ENCODE data around the gene PIGK.

Gene PIGK

DNA sequence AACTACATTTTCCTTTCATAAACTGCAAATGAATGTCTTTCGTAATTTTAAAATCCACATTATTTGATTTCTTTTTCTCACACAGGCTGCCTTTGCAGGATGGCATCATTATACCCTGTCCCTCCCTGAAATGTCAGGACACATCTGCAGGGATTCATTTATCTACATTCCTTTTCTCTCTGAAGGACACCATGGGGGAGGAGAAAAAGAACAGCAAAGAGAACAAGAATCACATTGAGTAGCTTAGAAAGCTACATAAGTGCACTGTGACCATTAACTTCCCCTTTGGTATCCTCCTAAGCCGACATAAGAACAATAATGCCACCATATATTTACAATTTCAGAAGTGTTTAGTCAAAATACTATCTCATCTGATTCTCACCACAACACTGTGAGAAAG lies 129.5 kb downstream of the PIGK start:
- no peak for ATAC-seq
- Mint-ChIP-seq H3K27me3 (no peaks in the 10 kb centered on the region), H3K4me1 (no peaks in the 10 kb centered on the region), H3K4me3 (no peak overlapping the region), H3K27ac (no peak overlapping the region), H3K9me3 (peaks cover 0 to 4% of the 10 kb centered on the region in 2 donors)
- DNase-seq = no peak

DNA sequence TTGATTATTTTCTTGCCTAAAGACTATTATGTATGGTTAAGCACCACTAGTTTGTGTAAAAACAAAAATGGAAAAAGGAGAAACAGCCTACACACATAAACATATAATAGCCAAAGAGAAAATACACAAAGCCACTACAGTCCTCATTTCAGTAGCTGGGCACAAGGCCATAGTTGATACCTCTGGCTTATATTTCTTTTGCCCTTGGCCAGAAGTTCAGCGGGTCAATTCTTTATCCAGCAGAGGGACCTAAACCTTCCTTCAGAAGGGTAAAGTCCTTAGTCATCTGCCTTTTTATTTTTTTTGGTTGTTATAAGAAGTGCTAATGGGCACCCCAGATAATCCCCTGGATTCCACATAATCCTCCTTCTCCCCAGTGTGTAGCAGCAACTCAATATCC lies 134.1 kb downstream of the PIGK start:
- peaks cover 4% of the 10 kb centered on the region for H3K27me3 Mint-ChIP-seq
- no peak for ATAC-seq
- H3K9me3 Mint-ChIP-seq = peaks cover 0 to 4% of the 10 kb centered on the region in 2 donors
- H3K4me1 Mint-ChIP-seq = no peaks in the 10 kb centered on the region
- H3K4me3 Mint-ChIP-seq = no peak overlapping the region
- H3K27ac Mint-ChIP-seq = no peak overlapping the region
- no peak for DNase-seq

- no peak overlapping the region for H3K27ac Mint-ChIP-seq
- ATAC-seq = no peak
- no peak for DNase-seq
- peaks cover 0 to 4% of the 10 kb centered on the region in 2 donors for H3K9me3 Mint-ChIP-seq
- peaks cover 6% of the 10 kb centered on the region for H3K27me3 Mint-ChIP-seq
- no peaks in the 10 kb centered on the region for H3K4me1 Mint-ChIP-seq
- H3K4me3 Mint-ChIP-seq = no peak overlapping the region
Observed at GRCh38 chr1:77084457-77084856, 134.8 kb downstream of the PIGK start.

GRCh38 chr1:77081834-77082233 lies 137.4 kb downstream of the PIGK start:
- H3K27me3 Mint-ChIP-seq = peaks cover 6% of the 10 kb centered on the region
- H3K27ac Mint-ChIP-seq = no peak overlapping the region
- H3K4me3 Mint-ChIP-seq = no peak overlapping the region
- ATAC-seq (no peak), DNase-seq (no peak)
- H3K9me3 Mint-ChIP-seq = peaks cover 0 to 4% of the 10 kb centered on the region in 2 donors
- no peaks in the 10 kb centered on the region for H3K4me1 Mint-ChIP-seq

- no peaks in the 10 kb centered on the region for H3K9me3 Mint-ChIP-seq
- no peak overlapping the region for H3K4me3 Mint-ChIP-seq
- DNase-seq (no peak), ATAC-seq (no peak)
- no peak overlapping the region for H3K27ac Mint-ChIP-seq
- H3K27me3 Mint-ChIP-seq = peaks cover 6% of the 10 kb centered on the region
- no peaks in the 10 kb centered on the region for H3K4me1 Mint-ChIP-seq
Observed at GRCh38 chr1:77076759-77077158, 142.5 kb downstream of the PIGK start.

DNA sequence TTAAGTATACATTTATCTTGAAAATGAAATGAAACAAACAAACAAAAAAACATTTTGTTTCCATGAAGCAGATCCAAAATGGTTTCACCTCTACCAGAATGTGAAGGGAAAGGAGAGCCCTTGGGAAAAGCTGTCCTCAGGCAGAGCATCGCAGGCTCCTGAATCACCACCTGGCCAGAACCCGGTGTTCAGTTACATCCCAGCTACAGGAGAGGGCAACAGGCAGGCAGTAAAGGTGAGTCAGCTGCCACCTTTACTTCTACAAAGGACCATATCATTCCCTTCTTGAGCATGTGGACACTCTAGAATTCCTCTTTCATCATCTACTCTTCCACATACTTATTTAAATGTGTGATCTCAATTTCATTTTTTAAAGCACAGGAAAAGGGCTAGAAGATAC lies 151.2 kb downstream of the PIGK start:
- Mint-ChIP-seq H3K4me1 (no peaks in the 10 kb centered on the region), H3K27ac (no peak overlapping the region), H3K27me3 (no peaks in the 10 kb centered on the region), H3K4me3 (no peak overlapping the region), H3K9me3 (peaks cover 0 to 5% of the 10 kb centered on the region in 2 donors)
- ATAC-seq = no peak
- DNase-seq = no peak

- no peaks in the 10 kb centered on the region for H3K4me1 Mint-ChIP-seq
- H3K4me3 Mint-ChIP-seq = no peak overlapping the region
- DNase-seq (no peak), ATAC-seq (no peak)
- no peaks in the 10 kb centered on the region for H3K27me3 Mint-ChIP-seq
- no peak overlapping the region for H3K27ac Mint-ChIP-seq
- H3K9me3 Mint-ChIP-seq = peaks cover 0 to 10% of the 10 kb centered on the region in 2 donors
Observed at GRCh38 chr1:77065693-77066342, 153.4 kb downstream of the PIGK start.

DNA sequence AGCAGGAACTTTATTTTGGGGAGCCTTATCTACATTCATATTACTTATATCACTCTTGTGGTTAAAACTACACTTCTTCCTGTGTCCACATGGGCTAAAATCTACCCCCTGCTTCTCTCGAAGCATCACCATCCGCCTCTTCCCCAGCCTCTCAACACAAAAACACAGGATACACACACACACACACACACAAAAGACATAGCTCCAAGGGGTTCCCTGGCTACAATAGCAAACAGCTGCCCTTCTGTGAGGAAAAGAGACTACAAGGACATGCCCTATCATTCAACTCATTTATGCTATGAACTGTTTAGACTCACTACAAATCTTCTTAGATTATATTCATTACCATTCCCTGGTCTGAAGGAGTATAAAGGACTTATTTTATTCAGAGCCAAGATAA lies 155.0 kb downstream of the PIGK start:
- Mint-ChIP-seq H3K9me3 (peaks cover 0 to 10% of the 10 kb centered on the region in 2 donors), H3K4me1 (no peaks in the 10 kb centered on the region), H3K27ac (no peak overlapping the region), H3K27me3 (peaks cover 8% of the 10 kb centered on the region), H3K4me3 (no peak overlapping the region)
- no peak for DNase-seq
- no peak for ATAC-seq

DNA sequence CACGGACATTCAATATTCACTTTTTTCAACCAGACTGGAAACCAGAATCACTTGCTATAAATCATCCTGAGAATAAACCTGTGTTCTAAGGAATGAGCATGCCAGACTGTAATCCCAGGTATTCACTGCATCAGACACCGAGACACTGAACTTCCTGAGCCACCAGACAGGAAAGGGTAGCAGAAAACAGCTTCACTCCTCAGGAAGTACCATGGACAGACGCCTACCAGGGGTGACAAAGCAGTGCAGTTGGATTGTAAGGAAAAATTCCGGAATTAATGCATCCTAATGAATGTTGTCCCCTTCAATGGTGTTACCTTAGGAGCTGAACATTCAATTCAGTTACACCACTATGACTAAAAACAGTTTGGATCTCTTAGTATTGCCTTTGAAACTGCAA lies 156.1 kb downstream of the PIGK start:
- ATAC-seq (no peak), DNase-seq (no peak)
- H3K4me3 Mint-ChIP-seq = no peak overlapping the region
- no peaks in the 10 kb centered on the region for H3K4me1 Mint-ChIP-seq
- H3K27ac Mint-ChIP-seq = no peak overlapping the region
- peaks cover 8% of the 10 kb centered on the region for H3K27me3 Mint-ChIP-seq
- H3K9me3 Mint-ChIP-seq = peaks cover 0 to 10% of the 10 kb centered on the region in 2 donors

GRCh38 chr1:77061162-77061561 lies 158.1 kb downstream of the PIGK start:
- ATAC-seq (no peak), DNase-seq (no peak)
- no peak overlapping the region for H3K27ac Mint-ChIP-seq
- peaks cover 8% of the 10 kb centered on the region for H3K27me3 Mint-ChIP-seq
- no peak overlapping the region for H3K4me3 Mint-ChIP-seq
- peaks cover 0 to 5% of the 10 kb centered on the region in 2 donors for H3K9me3 Mint-ChIP-seq
- no peaks in the 10 kb centered on the region for H3K4me1 Mint-ChIP-seq

DNA sequence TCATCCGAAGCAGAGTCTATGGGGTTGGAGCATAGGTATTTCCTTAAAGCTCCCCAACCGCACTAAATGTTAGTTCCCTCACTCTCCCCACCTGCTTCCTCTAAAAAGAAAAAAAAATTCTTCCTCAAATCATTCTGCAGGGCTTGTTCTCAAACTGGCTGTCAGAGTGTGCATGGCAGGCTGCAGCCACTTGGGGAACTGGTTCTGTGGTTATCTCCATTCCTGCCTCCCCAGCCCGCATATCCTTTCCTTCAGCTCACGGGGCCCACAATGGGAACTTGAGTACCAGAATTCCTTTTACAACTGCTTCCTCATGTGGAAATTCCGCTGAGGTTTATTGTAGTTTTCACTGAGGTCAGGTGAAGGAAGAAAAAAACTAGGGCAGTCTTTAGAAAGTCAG lies 159.2 kb downstream of the PIGK start:
- Mint-ChIP-seq H3K9me3 (peaks cover 0 to 5% of the 10 kb centered on the region in 2 donors), H3K27ac (no peak overlapping the region), H3K4me3 (no peak overlapping the region), H3K27me3 (peaks cover 8% of the 10 kb centered on the region), H3K4me1 (no peaks in the 10 kb centered on the region)
- no peak for ATAC-seq
- DNase-seq = no peak

GRCh38 chr1:77057994-77058585 lies 161.1 kb downstream of the PIGK start:
- DNase-seq (no peak), ATAC-seq (no peak)
- peaks cover 8% of the 10 kb centered on the region for H3K27me3 Mint-ChIP-seq
- H3K4me1 Mint-ChIP-seq = no peaks in the 10 kb centered on the region
- peaks cover 0 to 5% of the 10 kb centered on the region in 2 donors for H3K9me3 Mint-ChIP-seq
- no peak overlapping the region for H3K4me3 Mint-ChIP-seq
- H3K27ac Mint-ChIP-seq = peak overlapping the region; percentile 42 to 67

DNA sequence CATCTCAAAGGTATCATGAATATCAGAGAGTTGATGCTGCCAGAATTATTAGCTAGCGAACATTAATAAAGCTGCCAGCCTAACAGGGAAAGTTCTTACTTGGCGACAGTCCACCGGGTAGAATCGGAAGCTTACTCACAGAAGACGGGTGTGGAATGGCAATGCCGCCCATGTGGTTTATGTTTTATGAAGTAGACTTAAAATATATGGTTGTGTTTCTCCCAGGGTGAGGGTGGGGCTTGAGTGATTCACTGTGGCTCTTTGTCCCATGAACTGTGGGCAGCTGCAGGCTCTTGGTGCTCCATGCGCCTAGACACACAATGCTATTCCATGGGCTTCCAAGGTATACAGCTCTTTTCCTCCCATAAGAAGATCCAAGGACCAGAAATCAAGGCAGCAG lies 162.7 kb downstream of the PIGK start:
- Mint-ChIP-seq H3K27me3 (peaks cover 8% of the 10 kb centered on the region), H3K9me3 (peaks cover 0 to 4% of the 10 kb centered on the region in 2 donors), H3K4me3 (no peak overlapping the region), H3K27ac (peak overlapping the region in 1 of 2 donors; percentile 31), H3K4me1 (no peaks in the 10 kb centered on the region)
- DNase-seq (no peak), ATAC-seq (no peak)

DNA sequence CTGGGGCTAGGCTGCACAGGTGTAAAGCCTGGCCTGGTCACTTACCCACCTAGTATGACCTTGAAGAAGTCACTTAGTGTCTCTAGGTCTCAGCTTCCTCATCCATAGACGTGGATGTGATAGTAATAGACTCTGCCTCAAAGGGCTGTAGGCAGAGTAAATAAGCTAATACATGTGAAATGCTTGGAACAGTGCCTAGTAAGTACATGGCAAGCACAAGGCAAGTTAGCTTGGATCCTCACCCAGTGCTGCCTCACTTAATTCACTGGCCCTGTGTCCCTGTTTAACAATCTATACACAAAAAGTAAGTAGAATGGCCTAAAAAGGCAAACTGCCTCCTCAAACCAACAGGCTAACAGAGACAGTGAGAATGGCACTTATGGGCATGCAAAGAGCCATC lies 167.8 kb downstream of the PIGK start:
- Mint-ChIP-seq H3K4me3 (no peak overlapping the region), H3K27ac (no peak overlapping the region), H3K4me1 (peaks cover 16% of the 10 kb centered on the region), H3K27me3 (no peaks in the 10 kb centered on the region), H3K9me3 (no peaks in the 10 kb centered on the region)
- DNase-seq = no peak
- no peak for ATAC-seq

DNA sequence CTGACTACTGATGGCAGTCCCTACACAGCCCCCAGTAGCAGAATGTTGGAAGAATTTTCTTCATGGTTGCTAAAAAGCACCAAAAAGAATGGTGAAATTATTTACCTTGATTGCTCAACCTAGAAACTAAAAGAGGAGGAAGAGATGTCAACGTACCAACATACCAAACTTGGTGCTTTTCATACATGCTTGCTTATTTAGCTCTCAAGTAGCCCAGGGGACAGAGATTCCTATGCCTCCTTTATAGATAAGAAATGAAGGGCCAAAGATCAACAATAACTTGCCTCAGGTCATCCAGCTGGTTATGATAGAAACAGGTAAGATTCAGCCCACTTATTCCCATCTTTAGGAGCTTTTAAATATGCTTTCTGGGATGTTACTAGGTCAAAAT lies 170.6 kb downstream of the PIGK start:
- DNase-seq (no peak), ATAC-seq (no peak)
- Mint-ChIP-seq H3K4me3 (no peak overlapping the region), H3K27me3 (no peaks in the 10 kb centered on the region), H3K9me3 (no peaks in the 10 kb centered on the region), H3K27ac (no peak overlapping the region), H3K4me1 (peaks cover 26% of the 10 kb centered on the region)

DNA sequence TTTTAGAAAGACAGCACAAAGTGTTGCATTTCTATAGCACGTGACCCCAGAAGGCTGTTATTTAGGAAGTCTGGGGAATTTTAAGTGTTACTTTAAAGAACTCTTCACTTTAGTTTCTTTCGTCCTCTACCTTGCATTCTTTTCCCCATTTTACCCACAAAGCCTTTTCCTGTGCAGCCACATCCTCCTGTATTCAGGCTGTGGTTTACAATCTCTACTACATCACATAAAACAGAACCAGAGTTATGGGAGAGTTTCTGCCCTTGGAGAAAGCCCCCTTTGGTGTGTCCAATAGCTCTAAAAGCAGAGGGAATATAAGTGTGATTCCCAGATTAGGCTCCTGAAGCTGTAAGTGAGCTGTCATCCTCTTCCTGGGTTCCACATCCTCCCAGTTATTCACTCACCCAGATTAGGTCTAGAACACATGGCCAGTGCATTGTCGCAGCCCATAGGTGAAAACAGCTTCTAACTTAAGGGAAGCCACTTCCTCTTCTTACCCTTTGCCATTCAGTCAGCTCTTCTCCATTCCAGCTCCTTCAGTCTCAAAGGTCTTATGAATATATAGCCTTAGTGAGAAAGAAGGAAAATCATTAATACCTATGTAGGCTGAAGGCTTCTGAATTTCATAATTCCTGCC lies 171.1 kb downstream of the PIGK start:
- H3K4me1 Mint-ChIP-seq = peaks cover 26% of the 10 kb centered on the region
- H3K4me3 Mint-ChIP-seq = peak overlapping the region; percentile 0 to 2
- DNase-seq (no peak), ATAC-seq (peak; percentile 76)
- H3K27ac Mint-ChIP-seq = no peak overlapping the region
- no peaks in the 10 kb centered on the region for H3K9me3 Mint-ChIP-seq
- H3K27me3 Mint-ChIP-seq = no peaks in the 10 kb centered on the region

Data from stimulated activated naive CD8-positive, alpha-beta T cell treated with anti-CD3 and anti-CD28 coated beads, Interleukin-15, amount 100 ng/mL, for 72 hours (primary cell).